ENCODE measurements around the gene YARS1. TPM values are rescaled to one million over a fixed set of nuclear protein-coding genes. Genes with fewer than 3 reads are reported as not detected.

The YARS1 gene
- total and polyA plus RNA-seq, 2 of the 13 experiments (the other 11 are each of a cell fraction or from before 2014, with no cell fraction given): 50.1 to 113 TPM

DNA sequence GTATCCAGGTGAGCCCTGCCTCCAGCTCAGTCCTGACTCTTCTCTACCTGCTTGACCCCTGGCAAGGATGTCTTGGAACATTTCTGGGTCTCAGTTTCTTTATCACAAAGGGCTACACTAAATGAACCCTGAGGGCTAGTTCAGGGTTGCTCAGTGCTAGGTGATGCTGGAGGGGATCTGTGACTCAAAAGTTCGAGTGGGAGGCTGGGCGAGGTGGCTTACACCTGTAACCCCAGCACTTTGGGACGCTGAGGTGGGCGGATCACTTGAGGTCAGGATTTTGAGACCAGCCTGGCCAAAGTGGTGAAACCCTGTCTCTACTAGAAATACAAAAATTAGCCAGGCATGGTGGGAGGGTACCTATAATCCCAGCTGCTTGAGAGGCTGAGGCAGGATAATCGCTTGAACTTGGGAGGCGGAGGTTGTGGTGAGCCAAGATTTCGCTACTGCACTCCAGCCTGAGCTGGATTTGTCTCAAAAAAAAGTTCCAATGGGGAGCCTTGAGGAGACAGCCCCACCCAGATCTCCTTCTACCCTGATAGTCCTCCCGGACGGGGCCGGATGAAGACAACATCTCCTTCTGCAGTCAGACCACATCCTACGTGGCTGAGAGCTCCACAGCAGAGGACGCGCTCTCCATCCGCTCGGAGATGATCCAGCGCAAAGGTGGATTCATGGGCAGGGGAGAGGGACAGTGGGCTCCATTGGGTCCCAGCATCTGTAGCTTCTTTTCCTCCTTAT, 48.9 kb downstream of the YARS1 start:
- intact Hi-C loops (cut with micrococcal nuclease; ENCODE audit: unreplicated experiment): no loop called here
- in situ Hi-C loops (cut with HindIII; ENCODE audit: extremely low pct_ligation_motif_present, low pct_unique_long_range_greater_than_20kb): loop anchor here (5.0 kb wide), 1 partner anchor 56 kb away; no protein-coding TSS in a partner anchor
- no TSS peak for BruUV-seq (replicated peaks)
- 98% methylated on average over 16 of the region's 16 CpGs for WGBS (ENCODE audit: low lambda C conversion rate)
- FAIRE-seq (no peak), ATAC-seq (no peak), DNase-seq (ENCODE audit: low spot score) (no peak)
- Histone ChIP-seq H3K4me2 (ENCODE audit: low read depth, low read length) (no peak overlapping the region), H3K27ac (ENCODE audit: extremely low read length, insufficient read depth, low read length) (no peak overlapping the region), H3K4me3 (replicated peaks in 1 of 3; ENCODE audit: insufficient read depth in 1 of 3, low read depth in 2 of 3, low read length in 3 of 3) (no peak overlapping the region), H3K9ac (ENCODE audit: insufficient read depth, low read depth, low read length) (no peak overlapping the region), H3K4me1 (ENCODE audit: insufficient read depth, low read length) (peaks cover 21% of the 10 kb centered on the region), H3K27me3 (ENCODE audit: control insufficient read depth in 1 of 2, insufficient read depth in 2 of 2, low read length in 2 of 2) (no peaks in the 10 kb centered on the region), H2AFZ (ENCODE audit: low read length) (no peak overlapping the region), H4K20me1 (ENCODE audit: insufficient read depth, low read length) (no peaks in the 10 kb centered on the region), H3K36me3 (replicated peaks in 1 of 2; ENCODE audit: control insufficient read depth in 1 of 2, insufficient read depth in 2 of 2, low read length in 2 of 2) (peaks cover 9 to 16% of the 10 kb centered on the region in 2 experiments; a peak in 4 of 5 replicates), H3K79me2 (ENCODE audit: insufficient read depth, low read length) (peaks cover 4% of the 10 kb centered on the region), H3K9me3 (ENCODE audit: low read length) (no peaks in the 10 kb centered on the region)
- POLR2A ChIA-PET: interaction anchor here (1.4 kb wide), 1 partner anchor 8 kb away, joined by 4 read pairs; no protein-coding TSS in a partner anchor
- CTCF ChIA-PET (ENCODE audit: low intra/inter-chr PET ratio, low total read pairs): no interaction called here
- no peak for TF ChIP-seq RFX1 (IDR thresholded peaks at IDR 0.05)
- no peak for TF ChIP-seq SNAPC2 (CRISPR knock-in tag; IDR thresholded peaks at IDR 0.05)
- TF ChIP-seq ZNF703 (CRISPR knock-in tag; IDR thresholded peaks at IDR 0.05; ENCODE audit: borderline replicate concordance): no peak
- no peak for TF ChIP-seq NFKBIZ (CRISPR knock-in tag; IDR thresholded peaks at IDR 0.05)
- TF ChIP-seq AKAP8 (CRISPR knock-in tag; IDR thresholded peaks at IDR 0.05): no peak
- TF ChIP-seq SSRP1 (CRISPR knock-in tag; IDR thresholded peaks at IDR 0.05): no peak
- no peak for TF ChIP-seq ZNF878 (CRISPR knock-in tag; IDR thresholded peaks at IDR 0.05)
- TF ChIP-seq ZNF468 (CRISPR knock-in tag; IDR thresholded peaks at IDR 0.05): no peak

- no TSS peak for BruUV-seq (replicated peaks)
- Histone ChIP-seq H4K20me1 (ENCODE audit: insufficient read depth, low read length) (no peaks in the 10 kb centered on the region), H3K9ac (ENCODE audit: insufficient read depth, low read depth, low read length) (no peak overlapping the region), H3K4me3 (replicated peaks in 1 of 3; ENCODE audit: insufficient read depth in 1 of 3, low read depth in 2 of 3, low read length in 3 of 3) (no peak overlapping the region), H3K79me2 (ENCODE audit: insufficient read depth, low read length) (peaks cover 4% of the 10 kb centered on the region), H3K36me3 (replicated peaks in 1 of 2; ENCODE audit: control insufficient read depth in 1 of 2, insufficient read depth in 2 of 2, low read length in 2 of 2) (peaks cover 7 to 16% of the 10 kb centered on the region in 2 experiments; a peak in 3 of 5 replicates), H3K27me3 (ENCODE audit: control insufficient read depth in 1 of 2, insufficient read depth in 2 of 2, low read length in 2 of 2) (no peaks in the 10 kb centered on the region), H3K27ac (ENCODE audit: extremely low read length, insufficient read depth, low read length) (no peak overlapping the region), H2AFZ (ENCODE audit: low read length) (no peak overlapping the region), H3K4me2 (ENCODE audit: low read depth, low read length) (no peak overlapping the region), H3K9me3 (ENCODE audit: low read length) (no peaks in the 10 kb centered on the region), H3K4me1 (ENCODE audit: insufficient read depth, low read length) (peaks cover 21% of the 10 kb centered on the region)
- ChIA-PET CTCF (ENCODE audit: low intra/inter-chr PET ratio, low total read pairs) (no interaction called here), POLR2A (no interaction called here)
- in situ Hi-C loops (cut with HindIII; ENCODE audit: extremely low pct_ligation_motif_present, low pct_unique_long_range_greater_than_20kb): loop anchor here (5.0 kb wide), 1 partner anchor 55 kb away; no protein-coding TSS in a partner anchor
- no peak for FAIRE-seq
- intact Hi-C loops (cut with micrococcal nuclease; ENCODE audit: unreplicated experiment): no loop called here
- no peak for ATAC-seq
- 89% methylated on average over 4 of the region's 5 CpGs for WGBS (ENCODE audit: low lambda C conversion rate)
- DNase-seq (ENCODE audit: low spot score): no peak
- TF ChIP-seq ZNF180 (CRISPR knock-in tag; IDR thresholded peaks at IDR 0.05; ENCODE audit: borderline replicate concordance, low read depth): no peak
- TF ChIP-seq, protein P1, sequence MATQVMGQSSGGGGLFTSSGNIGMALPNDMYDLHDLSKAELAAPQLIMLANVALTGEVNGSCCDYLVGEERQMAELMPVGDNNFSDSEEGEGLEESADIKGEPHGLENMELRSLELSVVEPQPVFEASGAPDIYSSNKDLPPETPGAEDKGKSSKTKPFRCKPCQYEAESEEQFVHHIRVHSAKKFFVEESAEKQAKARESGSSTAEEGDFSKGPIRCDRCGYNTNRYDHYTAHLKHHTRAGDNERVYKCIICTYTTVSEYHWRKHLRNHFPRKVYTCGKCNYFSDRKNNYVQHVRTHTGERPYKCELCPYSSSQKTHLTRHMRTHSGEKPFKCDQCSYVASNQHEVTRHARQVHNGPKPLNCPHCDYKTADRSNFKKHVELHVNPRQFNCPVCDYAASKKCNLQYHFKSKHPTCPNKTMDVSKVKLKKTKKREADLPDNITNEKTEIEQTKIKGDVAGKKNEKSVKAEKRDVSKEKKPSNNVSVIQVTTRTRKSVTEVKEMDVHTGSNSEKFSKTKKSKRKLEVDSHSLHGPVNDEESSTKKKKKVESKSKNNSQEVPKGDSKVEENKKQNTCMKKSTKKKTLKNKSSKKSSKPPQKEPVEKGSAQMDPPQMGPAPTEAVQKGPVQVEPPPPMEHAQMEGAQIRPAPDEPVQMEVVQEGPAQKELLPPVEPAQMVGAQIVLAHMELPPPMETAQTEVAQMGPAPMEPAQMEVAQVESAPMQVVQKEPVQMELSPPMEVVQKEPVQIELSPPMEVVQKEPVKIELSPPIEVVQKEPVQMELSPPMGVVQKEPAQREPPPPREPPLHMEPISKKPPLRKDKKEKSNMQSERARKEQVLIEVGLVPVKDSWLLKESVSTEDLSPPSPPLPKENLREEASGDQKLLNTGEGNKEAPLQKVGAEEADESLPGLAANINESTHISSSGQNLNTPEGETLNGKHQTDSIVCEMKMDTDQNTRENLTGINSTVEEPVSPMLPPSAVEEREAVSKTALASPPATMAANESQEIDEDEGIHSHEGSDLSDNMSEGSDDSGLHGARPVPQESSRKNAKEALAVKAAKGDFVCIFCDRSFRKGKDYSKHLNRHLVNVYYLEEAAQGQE (IDR thresholded peaks at IDR 0.05; ENCODE audit: borderline replicate concordance in 1 of 2, low read depth in 1 of 2, low read length in 2 of 2): no peak
- TF ChIP-seq ZNF576 (CRISPR knock-in tag; IDR thresholded peaks at IDR 0.05): no peak
- no peak for TF ChIP-seq ZNF709 (CRISPR knock-in tag; IDR thresholded peaks at IDR 0.05)
- no peak for TF ChIP-seq ZFP41 (CRISPR knock-in tag; IDR thresholded peaks at IDR 0.05; ENCODE audit: borderline replicate concordance)
These were observed 49.5 kb downstream of the YARS1 start for GRCh38 chr1:32767641-32768040.

Data from HepG2 (cell line).